HG03342 (cell line): ENCODE data around the gene ROGDI.
"Not testable (repeated sequence)": the region's sequence is repeated elsewhere in the genome, so short reads cannot be mapped to it uniquely, and the experiment has no call there.

Experiments used
- ATAC-seq: cut with Tn5 transposase; IDR thresholded peaks from one replicate; pipeline ENCODE4 v1.9.1; 2021; ENCODE audit warnings: mild to moderate bottlenecking, moderate library complexity; ENCODE audit not compliant: unreplicated experiment

Gene ROGDI

DNA sequence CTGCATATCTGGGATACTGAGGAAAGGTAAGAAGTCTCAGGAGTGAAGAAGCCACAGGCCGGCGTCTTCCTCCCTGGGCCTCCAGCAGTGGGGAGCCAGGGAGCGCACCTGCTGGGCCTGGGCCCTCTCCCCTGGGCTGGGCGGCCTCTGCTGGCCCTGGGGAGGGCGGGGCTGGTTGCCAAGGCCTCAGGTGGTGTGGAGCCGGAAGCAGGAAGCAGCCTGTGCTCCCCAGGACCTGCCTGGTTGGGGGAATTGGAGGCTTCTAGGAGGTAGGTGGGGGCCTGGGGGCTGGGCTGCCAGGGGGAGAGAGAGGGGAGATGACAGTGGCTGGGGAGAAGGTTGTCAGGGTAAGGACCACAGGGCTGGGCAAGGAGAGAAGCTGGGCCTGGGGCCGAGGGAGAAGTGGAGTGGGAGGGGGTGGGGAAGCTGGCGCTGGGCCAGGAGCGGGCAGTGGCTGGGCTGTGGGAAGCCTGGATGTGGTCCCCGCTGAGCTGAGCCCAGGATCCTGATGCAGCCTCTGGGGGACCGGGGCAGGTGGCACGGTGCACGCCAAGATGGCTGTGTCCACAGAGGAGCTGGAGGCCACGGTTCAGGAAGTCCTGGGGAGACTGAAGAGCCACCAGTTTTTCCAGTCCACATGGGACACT lies 7.1 kb downstream of the ROGDI start, which contains the start of gene SMIM22:
TSS of gene SMIM22 (plus strand) at position 189 of the 647 bp plus-strand sequence. CDS start at position 555, 366 bp downstream.
- no peak for ATAC-seq

DNA sequence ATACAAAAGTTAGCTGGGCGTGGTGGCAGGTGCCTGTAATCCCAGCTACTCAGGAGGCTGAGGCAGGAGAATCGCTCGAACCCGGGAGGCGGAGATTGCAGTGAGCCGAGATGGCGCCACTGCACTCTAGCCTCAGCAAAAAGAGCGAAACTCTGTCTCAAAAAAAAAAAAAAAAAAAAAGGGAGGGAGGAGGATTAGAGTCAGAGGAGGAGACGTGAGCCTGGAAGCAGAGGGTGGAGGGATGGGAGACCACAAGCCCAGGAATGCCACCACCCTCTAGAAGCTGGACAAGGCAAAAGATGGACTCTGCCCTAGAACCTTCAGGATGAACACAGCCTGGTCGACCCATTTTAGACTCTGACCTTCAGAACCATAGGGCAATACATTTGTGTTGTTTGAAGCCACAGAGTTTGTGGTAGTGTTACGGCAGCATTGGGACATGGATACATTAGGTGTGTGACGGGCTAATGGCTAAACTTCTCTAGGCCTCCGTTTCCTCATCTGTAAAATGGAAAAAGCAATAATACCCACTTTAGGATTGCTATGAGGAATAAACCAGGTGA lies 9.4 kb downstream of the ROGDI start:
- ATAC-seq = no peak

DNA sequence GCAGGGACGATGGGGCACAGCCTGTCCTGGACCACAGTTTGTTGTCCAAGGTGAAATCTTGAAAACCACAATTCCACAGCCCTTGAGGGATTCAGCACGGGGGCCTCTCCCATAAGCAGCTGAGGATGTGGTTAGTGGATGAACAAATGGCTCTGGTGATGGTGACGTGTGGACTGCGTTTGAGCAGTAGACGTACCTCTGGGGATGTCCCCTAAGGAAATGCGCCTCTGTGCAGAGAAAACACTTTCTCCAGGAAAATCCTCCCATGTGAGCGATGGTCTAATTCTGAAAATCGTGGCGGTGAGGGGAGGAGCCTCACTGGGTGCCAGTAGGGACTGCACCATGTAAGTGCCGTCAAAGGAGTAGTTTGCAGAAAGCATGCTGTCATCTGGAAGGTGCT lies 11.6 kb downstream of the ROGDI start:
- ATAC-seq = no peak

DNA sequence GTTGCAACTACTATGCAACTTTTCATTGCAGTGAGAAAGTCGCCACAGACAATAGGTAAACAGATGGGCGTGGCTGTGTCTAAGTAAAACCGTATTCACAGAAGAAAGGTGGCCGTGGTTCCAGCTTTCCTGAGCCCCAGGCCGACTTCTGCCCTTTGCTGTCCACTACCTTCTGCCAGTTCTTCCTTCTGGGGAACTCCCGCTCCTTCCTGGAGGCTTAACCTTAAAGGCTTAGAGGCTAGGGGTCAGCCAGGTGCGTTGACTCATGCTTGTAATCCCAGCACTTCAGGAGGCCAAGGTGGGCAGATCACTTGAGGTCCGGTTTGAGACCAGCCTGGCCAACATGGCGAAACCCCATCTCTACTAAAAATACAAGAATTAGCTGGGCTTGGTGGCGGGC lies 12.2 kb downstream of the ROGDI start:
- ATAC-seq = no peak

DNA sequence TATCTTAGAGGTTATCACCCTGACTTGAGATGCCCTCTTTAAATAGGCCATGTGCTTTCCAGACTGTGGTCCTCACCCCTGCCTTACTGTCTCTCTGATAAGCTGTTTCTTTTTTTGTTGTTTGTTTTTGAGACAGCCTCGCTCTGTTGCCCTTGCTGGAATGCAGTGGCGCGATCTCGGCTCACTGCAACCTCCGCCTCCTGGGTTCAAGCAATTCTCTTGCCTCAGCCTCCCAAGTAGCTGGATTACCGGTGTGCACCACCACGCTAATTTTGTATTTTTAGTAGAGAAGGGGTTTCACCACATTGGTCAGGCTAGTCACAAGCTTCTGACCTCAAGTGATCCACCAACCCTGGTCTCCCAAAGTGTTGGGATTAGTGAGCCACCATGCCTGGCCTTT lies 13.5 kb downstream of the ROGDI start:
- ATAC-seq = no peak

DNA sequence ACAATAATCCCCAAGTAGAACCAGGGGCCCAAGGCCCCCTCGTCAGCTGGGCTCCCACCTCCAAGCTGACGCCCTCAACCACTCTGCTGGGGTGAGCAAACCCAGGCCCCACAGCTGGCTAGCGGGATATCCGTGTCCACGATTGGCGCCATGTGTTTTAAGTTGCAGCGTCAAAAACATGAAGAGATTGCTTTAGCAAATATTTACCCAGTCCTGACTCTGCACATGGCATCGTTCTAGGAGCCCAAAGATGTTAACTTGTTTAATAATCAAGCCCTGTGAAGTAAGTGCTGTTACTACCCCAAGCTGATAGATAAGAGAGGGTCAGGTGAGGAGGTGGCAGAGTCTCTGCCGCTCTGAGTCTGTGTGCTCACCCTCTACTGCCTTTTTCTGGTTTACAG lies 13.9 kb downstream of the ROGDI start:
- ATAC-seq = no peak

DNA sequence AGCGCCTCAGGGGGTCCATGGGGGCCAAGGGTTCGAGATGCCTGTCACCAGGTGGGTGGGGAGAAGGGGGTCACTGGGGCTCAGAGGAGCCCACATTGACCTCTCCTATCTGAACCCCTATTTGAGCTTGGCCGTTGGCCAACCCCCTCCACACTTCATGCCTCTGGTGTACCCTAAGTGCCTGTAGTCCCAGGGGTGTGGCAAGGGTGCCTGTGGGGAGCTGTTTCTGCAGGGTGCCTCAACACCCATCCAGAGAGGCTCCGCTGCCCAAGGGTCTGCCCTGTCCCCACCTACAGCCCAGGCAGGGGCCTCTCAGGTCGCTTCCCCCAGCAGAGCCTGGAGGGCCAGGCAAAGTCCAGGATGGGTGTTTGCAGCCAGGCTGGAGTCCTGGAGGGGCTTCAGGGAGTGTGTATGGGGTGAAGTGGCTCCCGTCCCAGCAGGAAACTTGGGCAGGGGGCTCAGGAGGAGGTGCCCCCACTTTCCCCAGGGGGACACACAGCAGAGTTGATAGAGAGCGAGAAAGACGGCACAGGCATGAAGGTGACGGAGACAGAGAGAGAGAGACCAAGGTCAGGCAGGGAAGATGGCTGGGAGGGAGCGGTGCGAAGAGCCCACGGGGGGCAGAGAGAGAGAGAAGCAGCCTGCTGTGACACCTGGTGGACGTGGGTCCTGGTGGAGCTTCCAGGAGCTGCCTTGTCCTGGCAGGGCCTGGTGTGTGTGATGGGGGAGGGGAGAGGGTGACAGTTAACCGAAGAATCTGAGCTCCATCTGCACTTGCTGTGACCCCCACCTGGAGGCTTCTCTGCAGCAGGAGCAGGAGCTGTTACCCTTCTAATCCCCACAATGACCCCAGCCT lies 14.6 kb downstream of the ROGDI start, which contains the start of gene SEPTIN12:
TSS of gene SEPTIN12 (minus strand) at position 719 of the 856 bp plus-strand sequence. CDS start at position 19, 700 bp downstream.
- no peak for ATAC-seq

DNA sequence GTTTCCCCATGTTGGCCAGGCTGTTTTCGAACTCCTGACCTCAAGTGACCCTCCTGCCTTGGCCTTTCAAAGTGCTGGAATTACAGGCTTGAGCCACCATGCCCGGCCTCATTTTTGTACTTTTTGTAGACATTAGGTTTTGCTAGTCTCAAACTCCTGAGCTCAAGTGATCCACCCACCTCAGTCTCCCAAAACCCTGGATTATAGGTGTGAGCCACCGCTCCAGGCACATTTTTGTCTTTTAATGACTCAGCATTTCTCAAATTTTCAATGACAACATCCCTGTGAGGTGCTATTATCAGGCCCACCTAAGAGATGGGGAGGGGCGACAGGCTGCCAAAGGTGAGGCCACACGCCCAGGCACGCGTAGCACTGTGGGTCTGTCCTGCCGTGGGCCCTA lies 15.4 kb downstream of the ROGDI start:
- ATAC-seq = no peak

DNA sequence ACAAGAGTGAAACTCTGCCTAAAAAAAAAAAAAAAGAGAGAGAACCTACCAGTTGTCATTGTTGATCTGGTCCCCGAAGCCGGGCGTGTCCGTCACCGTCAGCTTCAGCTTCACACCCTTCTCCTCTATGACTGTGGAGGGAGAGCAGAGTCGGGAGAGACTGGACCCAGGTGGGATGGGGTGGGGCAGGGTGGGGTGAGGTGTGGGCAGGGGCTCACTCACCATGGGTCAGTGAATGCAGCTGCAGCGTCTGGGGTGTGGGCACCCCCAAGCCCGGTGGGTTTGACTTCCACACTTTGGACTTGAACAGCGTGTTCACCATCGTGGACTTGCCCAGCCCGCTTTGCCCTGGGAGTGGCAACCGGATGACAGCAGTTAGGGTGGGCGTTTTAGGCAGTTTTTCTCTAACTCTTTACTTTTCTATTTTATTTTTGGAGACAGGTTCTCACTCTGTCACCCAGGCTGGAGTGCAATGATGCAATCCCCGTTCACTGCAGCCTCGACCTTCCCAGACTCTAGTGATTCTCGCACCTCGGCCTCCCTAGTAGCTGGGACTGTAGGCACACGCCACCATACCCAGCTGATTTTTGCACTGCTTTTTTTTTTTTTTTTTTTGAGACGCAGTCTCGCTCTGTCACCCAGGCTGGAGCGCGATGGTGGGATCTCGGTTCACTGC lies 16.5 kb downstream of the ROGDI start:
- no peak for ATAC-seq

DNA sequence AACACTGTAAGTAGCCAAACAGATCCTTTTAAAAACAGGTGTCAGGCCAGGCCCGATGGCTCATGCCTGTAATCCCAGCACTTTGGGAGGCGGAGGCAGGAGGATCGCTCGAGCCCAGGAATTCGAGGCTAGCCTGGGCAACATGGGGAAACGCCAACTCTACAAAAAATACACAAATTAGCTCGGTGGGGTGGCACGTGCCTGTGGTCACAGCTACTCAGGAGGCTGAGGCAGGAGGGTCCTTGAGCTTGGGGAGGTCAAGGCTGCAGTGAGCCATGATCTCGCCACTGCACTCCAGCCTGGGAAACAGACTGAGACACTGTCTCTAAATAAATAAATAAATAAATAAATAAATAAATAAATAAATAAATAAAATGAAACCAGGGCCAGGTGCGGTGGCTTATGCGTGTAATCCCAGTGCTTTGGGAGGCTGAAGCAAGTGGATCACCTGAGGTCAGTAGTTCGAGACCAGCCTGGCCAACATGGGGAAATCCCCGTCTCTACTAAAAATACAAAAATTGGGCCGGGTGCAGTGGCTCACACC lies 17.9 kb downstream of the ROGDI start:
- not testable (repeated sequence) for ATAC-seq

DNA sequence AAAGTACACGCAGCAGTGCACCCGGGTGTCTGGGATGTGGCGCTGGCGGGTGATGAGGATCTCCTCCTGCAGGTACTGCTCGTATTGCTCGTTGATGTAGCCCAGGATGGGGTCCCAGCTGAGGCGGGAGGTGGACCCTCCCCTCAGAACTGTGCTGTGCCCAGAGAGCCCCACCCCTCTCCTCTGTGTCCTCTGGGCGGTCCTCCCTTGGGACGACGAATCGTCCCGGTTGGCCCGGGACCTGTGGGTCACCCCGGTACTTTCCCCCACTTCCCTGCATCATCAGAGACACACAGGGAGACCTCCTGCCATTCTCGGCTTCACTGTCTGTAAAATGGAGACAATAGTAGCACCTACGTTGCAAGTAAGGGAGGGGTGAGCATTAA lies 18.5 kb downstream of the ROGDI start:
- ATAC-seq = no peak

DNA sequence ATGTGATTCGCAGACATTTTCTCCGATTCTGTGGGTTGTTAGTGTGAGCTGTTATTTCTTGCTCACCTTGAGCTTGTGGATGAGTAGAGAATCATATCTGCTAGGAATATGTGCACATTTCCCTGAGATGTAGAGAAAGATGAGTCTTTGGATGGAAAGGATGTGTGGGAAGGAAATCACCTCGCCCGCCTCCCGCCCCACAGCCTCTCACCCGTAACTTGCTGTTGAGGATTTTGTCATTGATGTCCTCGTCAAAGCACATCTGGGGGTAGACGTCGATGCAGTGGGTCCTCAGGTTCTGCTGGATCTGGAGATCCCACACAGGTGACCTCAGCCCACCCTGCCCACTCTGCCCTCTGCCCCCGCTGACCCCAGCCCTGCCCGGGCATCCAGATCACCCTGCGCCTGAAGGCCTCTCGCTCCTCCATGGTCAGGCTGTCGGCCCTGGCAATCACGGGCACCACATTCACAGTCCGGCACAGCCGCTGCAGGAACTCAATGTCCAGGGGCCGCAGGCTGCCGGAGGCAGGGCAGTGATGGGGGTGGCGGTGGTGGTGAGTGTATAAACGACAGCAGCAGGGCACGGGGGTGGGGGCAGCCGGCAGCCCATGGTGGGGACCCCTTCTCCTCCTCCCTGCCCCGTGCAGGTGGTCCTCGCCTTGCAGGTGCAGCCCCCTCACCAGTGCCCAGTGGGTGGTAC lies 19.0 kb downstream of the ROGDI start:
- ATAC-seq = no peak

DNA sequence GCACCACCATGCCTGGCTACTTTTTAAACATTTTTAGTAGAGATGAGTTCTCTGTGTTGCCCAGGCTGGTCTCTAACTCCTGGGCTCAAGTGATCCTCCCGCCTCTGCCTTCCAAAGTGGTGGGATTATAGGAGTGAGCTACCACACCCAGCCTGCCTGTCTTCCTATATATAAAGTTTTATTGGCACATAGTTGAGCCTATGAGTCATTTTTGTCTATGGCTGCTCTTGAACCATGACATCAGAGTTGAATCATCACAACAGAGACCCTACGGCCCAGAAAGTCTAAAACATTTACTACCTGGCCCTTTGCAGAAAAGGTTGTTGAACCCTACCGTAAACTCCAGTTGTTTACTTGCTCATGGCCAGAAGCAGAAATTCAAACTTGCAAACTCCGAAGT lies 22.2 kb downstream of the ROGDI start:
- ATAC-seq = no peak

DNA sequence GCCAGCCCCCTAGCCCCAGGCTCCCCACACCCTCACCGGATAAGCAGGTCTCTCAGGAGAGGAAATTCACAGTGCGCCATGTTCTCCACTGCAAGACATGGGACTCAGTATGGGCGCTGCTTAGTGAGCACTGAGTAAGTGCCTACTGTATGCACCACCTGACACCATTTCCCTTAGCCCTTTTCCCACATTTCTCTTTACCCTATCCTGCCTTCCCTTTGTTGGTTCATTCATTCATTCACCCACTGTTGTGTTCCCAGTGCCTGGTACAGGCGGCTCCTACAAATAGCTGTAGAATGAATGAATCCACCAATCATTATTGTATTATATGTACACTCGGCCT lies 24.4 kb downstream of the ROGDI start:
- no peak for ATAC-seq

DNA sequence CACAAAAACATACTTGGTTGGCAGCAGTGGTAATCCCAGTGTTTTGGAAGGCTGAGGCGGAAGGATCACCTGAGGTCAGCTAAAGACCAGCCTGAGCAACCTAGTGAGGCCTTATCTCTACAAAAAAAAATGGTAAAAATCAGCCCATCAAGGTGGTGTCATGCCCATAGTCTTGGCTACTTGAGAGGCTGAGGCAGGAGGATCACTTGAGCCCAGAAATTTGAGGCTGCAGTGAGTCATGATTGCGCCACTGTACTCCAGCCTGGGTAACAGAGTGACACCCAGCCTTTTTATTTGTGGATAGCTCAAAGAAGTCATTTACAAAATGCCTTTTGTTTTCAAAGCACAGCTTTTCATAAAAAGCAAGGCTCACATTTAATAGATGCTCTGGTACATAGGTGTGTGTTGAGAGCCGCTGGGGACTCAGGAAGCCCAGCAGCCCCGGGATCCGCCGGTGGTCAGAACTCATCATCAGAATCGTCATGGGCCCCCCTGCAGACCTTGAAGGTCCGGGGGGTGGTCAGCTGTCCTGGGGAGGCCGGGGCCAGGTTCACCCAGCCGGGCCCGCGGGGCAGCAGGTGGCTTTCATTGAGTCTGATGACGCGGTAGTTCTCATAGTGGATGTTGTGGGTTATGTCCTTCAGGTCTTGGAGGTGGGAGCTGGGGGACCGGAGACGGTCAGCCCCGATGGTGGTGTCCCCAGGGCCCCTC lies 24.9 kb downstream of the ROGDI start:
- no peak for ATAC-seq

DNA sequence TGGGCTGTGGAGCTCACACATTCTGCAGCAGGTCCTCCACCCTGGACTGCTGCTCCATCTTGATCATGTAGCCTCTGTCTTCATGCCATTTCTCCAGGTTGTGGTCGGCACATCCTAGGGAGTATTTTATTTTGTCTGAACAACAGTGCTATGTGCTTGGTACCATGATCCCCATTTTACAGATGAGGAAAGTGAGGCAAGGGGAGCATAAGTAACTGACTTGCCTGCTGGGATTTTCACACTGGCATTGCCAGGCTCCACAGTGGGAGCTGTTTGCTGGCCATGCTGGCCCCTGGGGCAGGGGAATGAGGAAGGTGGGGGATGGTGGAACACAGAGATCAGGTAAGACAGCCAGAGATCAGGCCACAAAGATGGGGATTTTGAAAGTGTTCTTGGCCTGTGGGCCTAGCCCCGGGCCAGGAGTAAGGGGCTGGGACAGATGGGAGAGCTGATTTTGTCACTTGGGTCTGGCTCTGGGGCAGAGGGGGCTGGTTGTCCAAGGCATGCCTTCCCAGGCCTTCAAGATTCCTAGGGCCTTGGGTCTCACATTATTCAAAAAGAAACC lies 26.2 kb downstream of the ROGDI start:
- no peak for ATAC-seq

DNA sequence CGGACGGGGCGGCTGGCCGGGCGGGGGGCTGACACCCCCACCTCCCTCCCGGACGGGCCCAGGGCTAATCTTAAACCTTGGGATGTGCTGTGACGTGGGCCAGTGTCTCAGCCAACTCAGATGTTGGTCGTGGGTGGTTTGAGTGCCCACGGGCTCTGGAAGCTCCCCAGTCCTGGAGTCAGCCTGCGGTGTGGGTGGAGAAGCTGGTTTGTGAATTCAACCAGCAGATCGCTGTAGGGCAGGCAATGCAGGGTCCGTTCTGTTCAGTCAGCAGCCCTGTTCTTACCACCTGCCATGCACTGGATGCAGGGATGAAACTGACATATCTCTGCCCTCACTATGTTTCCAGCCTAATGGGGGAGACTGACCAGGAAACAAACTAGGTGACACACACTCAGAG lies 27.4 kb downstream of the ROGDI start:
- ATAC-seq = no peak

DNA sequence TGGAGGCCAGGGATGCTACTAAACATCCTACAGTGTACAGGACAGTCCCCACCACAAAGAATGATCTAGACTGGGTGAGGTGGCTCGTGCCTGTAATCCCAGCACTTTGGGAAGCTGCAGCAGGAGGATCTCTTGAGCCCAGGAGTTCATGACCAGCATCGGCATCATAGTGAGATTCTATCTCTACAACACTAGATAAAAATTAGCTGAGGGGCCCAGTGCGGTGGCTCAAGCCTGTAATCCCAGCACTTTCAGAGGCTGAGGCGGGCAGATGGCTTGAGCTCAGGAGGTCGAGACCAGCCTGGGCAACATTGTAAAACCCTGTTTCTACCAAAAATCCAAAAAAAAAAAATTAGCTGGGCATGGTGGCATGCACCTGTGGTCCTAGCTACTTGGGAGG lies 30.1 kb downstream of the ROGDI start:
- no peak for ATAC-seq

DNA sequence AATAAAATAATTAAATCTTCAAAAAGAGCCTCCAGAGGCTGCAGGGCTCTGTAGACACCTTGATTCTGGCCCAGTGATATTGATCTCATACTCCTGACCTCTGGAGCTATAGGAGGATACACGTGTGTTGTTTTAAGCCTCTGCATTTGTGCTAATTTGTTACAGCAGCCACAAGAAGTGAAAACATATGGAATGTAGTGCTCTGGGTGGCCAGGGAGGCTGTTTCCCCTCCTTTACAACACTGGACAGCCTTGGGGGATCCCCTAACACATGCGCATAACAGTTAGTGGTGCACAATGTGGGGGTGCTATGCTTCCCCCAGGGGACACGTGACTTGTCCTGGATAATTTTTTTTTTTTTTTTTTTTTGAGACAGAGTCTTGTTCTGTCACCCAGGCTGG lies 30.8 kb downstream of the ROGDI start:
- ATAC-seq = no peak

DNA sequence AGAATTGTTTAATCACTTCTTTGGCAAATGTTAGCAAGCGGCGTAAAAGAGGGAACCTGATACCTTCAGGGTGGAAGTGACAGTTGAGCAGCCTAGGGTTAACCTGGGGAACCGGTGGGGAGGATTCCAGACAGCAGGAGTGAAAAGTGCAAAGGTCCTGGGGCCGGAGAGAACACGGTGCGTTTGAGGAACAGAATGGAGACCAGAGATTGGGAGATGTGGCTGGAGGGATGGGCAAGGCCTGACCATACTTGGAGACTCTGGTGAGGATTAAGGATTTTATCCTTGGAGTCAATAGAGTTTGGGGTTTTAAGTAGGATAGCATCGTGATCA lies 33.2 kb downstream of the ROGDI start:
- ATAC-seq = no peak
